Astrocyte of the spinal cord (primary cell): ENCODE results near the gene ARID5A.
"Not testable (repeated sequence)": the region's sequence is repeated elsewhere in the genome, so short reads cannot be mapped to it uniquely, and the experiment has no call there.

ENCODE experiments used
- DNase-seq: peaks from one replicate; pipeline ENCODE4 v3.0.0; 2011; ENCODE audit warnings: low read depth, low spot score
- H3K4me3 ChIP-seq: 2 replicates; pipeline ENCODE4 v1.5.1; 2011; ENCODE audit warnings: low read depth, mild to moderate bottlenecking, low read length, moderate library complexity
- CTCF ChIP-seq: IDR thresholded peaks from 2 replicates; pipeline ENCODE4 v1.5.1; 2012; ENCODE audit warnings: low read depth, mild to moderate bottlenecking, low read length, inconsistent platforms
- in situ Hi-C: cut with HindIII; loops from 2 replicates; pipeline ENCODE4 v1.10.0; 2017; ENCODE audit warnings: low sequenced_read_pairs

Gene ARID5A

GRCh38 chr2:96495982-96496629, 40.4 kb upstream of the ARID5A start:
- no peak for DNase-seq
- in situ Hi-C loops = no loop called here
- TF ChIP-seq CTCF = no peak
- no peak overlapping the region for H3K4me3 ChIP-seq

- no peak for TF ChIP-seq CTCF
- in situ Hi-C loops = no loop called here
- no peak overlapping the region for H3K4me3 ChIP-seq
- DNase-seq = no peak
Observed at GRCh38 chr2:96498021-96498431, 38.5 kb upstream of the ARID5A start.

- in situ Hi-C loops = not testable (repeated sequence)
Observed at GRCh38 chr2:96498611-96499010, 37.9 kb upstream of the ARID5A start.

GRCh38 chr2:96499061-96499960, 37.2 kb upstream of the ARID5A start:
- TF ChIP-seq CTCF = no peak
- no peak for DNase-seq
- in situ Hi-C loops = no loop called here
- H3K4me3 ChIP-seq = no peak overlapping the region

More at GRCh38 chr2:96498611-96499010, 37.9 kb upstream of the ARID5A start:
- DNase-seq, H3K4me3 ChIP-seq: not testable (repeated sequence)

- no peak for DNase-seq
- TF ChIP-seq CTCF = no peak
- in situ Hi-C loops = no loop called here
- H3K4me3 ChIP-seq = no peak overlapping the region
Observed at GRCh38 chr2:96500385-96501066, 36.0 kb upstream of the ARID5A start.

- TF ChIP-seq CTCF = no peak
- no peak overlapping the region for H3K4me3 ChIP-seq
- DNase-seq = no peak
- in situ Hi-C loops = no loop called here
Observed at GRCh38 chr2:96501471-96501874, 35.1 kb upstream of the ARID5A start.
